RWPE1 (cell line): ENCODE results near the gene ADH6.

Experiments used
- CTCF ChIA-PET: fragments of 350-600 bp; sonication (Branson Sonifier 250); formaldehyde crosslinking; extraction: SDS; loops from one replicate; lab custom pipeline; 2021; lab: Yijun Ruan, JAX
- POLR2A ChIA-PET: fragments of 400-600 bp; formaldehyde crosslinking; extraction: SDS; loops from one replicate; lab custom pipeline; 2020; ENCODE audit warnings: antibody characterized with exemption; ENCODE audit not compliant: low non-redundant PET; lab: Yijun Ruan, JAX
- DNase-seq: peaks from one replicate; pipeline ENCODE4 v3.0.0; 2012; ENCODE audit warnings: low spot score
- H3K27ac ChIP-seq: fragments of 450-650 bp; 2 replicates; pipeline ENCODE4 v1.5.1; 2017
- CTCF ChIP-seq: fragments of 450-650 bp; conservative IDR thresholded peaks from 2 replicates; pipeline ENCODE4 v1.5.1; 2017; ENCODE audit warnings: low read depth, mild to moderate bottlenecking

ADH6 gene

GRCh38 chr4:99221980-99222379 is 2.9 kb upstream of the ADH6 start:
- ChIA-PET CTCF (interaction anchor here (0.7 kb wide), 1 partner anchor 795 kb away, joined by 3 read pairs; no protein-coding TSS in a partner anchor), POLR2A (no interaction called here)
- TF ChIP-seq CTCF: no peak
- no peak overlapping the region for H3K27ac ChIP-seq
- DNase-seq: no peak

- ChIA-PET CTCF (interaction anchor here (0.9 kb wide), 1 partner anchor 40 kb away, joined by 3 read pairs; no protein-coding TSS in a partner anchor), POLR2A (no interaction called here)
- no peak overlapping the region for H3K27ac ChIP-seq
- no peak for TF ChIP-seq CTCF
- DNase-seq: no peak
These were observed 433 bp upstream of the ADH6 start for GRCh38 chr4:99219479-99219878.

GRCh38 chr4:99215521-99215920 is 3.5 kb downstream of the ADH6 start:
- H3K27ac ChIP-seq: no peak overlapping the region
- no peak for DNase-seq
- no peak for TF ChIP-seq CTCF
- POLR2A ChIA-PET: no interaction called here
- CTCF ChIA-PET: no interaction called here

- ChIA-PET CTCF (interaction anchor here (0.7 to 1.0 kb wide), 2 partner anchors 48 to 293 kb away, joined by 3 read pairs; no protein-coding TSS in a partner anchor), POLR2A (no interaction called here)
- TF ChIP-seq CTCF: no peak
- no peak overlapping the region for H3K27ac ChIP-seq
- no peak for DNase-seq
These were observed 8.3 kb downstream of the ADH6 start for GRCh38 chr4:99210789-99211188.

- H3K27ac ChIP-seq: no peak overlapping the region
- POLR2A ChIA-PET: no interaction called here
- CTCF ChIA-PET: no interaction called here
- DNase-seq: no peak
- TF ChIP-seq CTCF: no peak
These were observed 9.4 kb downstream of the ADH6 start for GRCh38 chr4:99209671-99210070.

GRCh38 chr4:99208719-99209075 is 10.3 kb downstream of the ADH6 start:
- CTCF ChIA-PET: no interaction called here
- no peak for TF ChIP-seq CTCF
- POLR2A ChIA-PET: no interaction called here
- no peak for DNase-seq
- no peak overlapping the region for H3K27ac ChIP-seq
